Heart left ventricle (tissue), 16 donors: ENCODE data around the gene TNFRSF6B. TPM values are rescaled to one million over a fixed set of nuclear protein-coding genes. Genes with fewer than 3 reads are reported as not detected.

Experiments
- ATAC-seq, 4 donors: fragments of 200-7000 bp; cut with Tn5 transposase; one replicate each; pipeline ENCODE4 v1.9.1; 2020 to 2022; ENCODE audit warnings: moderate library complexity in 4 of 4, mild to moderate bottlenecking in 3 of 4, moderate number of reproducible peaks in 1 of 4
- DNase-seq, 5 donors: peaks; one replicate each; pipeline ENCODE4 v3.0.0-alpha.2; 2020
- H3K27ac ChIP-seq, 12 donors: fragments of 200-600 bp; sonication (generic) in 4 of 12; one replicate each; pipeline versions ENCODE4 v1.5.0 to v1.8.0; 2016 to 2022; ENCODE audit warnings: mild to moderate bottlenecking in 2 of 12
- H3K27me3 ChIP-seq, 9 donors: fragments of 200-600 bp; sonication (generic) in 2 of 9; one replicate each; pipeline versions ENCODE4 v1.5.1 to v1.8.0; 2016 to 2022; ENCODE audit warnings: mild to moderate bottlenecking in 3 of 9
- H3K36me3 ChIP-seq, 9 donors: fragments of 200-600 bp; sonication (generic) in 2 of 9; one replicate each; pipeline versions ENCODE4 v1.5.0 to v1.8.0; 2018 to 2022; ENCODE audit warnings: mild to moderate bottlenecking in 2 of 9
- H3K4me1 ChIP-seq, 12 donors: fragments of 200-600 bp; sonication (generic) in 4 of 12; one replicate each; pipeline versions ENCODE4 v1.5.0 to v1.8.0; 2016 to 2022; ENCODE audit warnings: mild to moderate bottlenecking in 3 of 12
- H3K4me3 ChIP-seq, 12 donors: fragments of 200-600 bp; sonication (generic) in 4 of 12; one replicate each; pipeline versions ENCODE4 v1.5.0 to v1.8.0; 2017 to 2022; ENCODE audit warnings: mild to moderate bottlenecking in 9 of 12, moderate library complexity in 4 of 12
- H3K9me3 ChIP-seq, 12 donors: fragments of 200-600 bp; sonication (generic) in 4 of 12; one replicate each; pipeline versions ENCODE4 v1.5.0 to v1.8.0; 2016 to 2022; ENCODE audit warnings: mild to moderate bottlenecking in 1 of 12
- CTCF ChIP-seq, 12 donors: fragments of 200-600 bp; sonication (generic) in 4 of 12; IDR thresholded peaks; one replicate each; pipeline versions ENCODE4 v1.5.0 to v1.8.0; 2018 to 2022; ENCODE audit warnings: antibody characterized with exemption in 12 of 12, mild to moderate bottlenecking in 5 of 12
- POLR2A ChIP-seq, 2 donors: fragments of 450-650 bp; IDR thresholded peaks; one replicate each; pipeline ENCODE4 v1.6.1; 2017; ENCODE audit warnings: antibody characterized with exemption in 2 of 2, mild to moderate bottlenecking in 2 of 2, moderate library complexity in 2 of 2
- WGBS, 4 donors: extraction: QIAGEN DNeasy Blood & Tissue Kit in 2 of 4; methylation state at CpG; one replicate each; pipeline versions ENCODE4 v1.1.5 to v1.1.7; 2013 to 2018; 5-methylcytosine and 5-hydroxymethylcytosine counted together
- intact Hi-C, 10 donors: fragments of 100-400 bp; cut with DNase I; formaldehyde crosslinking; loops; one replicate each; pipeline versions ENCODE4 v1.11.1 to v1.14.2; 2022
- polyA plus RNA-seq, 2 donors: library from polyadenylated mRNA; stranded (reverse); fragments of 200-250 nt; gene quantifications; one replicate each; pipeline ENCODE4 v1.2.3, GENCODE V29; 2013
- total RNA-seq, 9 donors: library from RNA; depleted of rRNA in 2 of 9; stranded (reverse); fragments of >200 nt in 2 of 9; fragmentation: NEBNext Ultra II Directional in 3 of 9; extraction: Animal tissue kit (Norgen Biotek cat#: 25700) in 3 of 9; gene quantifications; one replicate each; pipeline versions ENCODE4 v1.1.0 to v1.2.4, GENCODE V29; 2016 to 2023
- donor health status: ischemic (EF 13 %, LVEDD 7.1; RV severe dilation, severe dysfunction).
- donor health status: healthy with polysubstance abuse.
- donor health status: DM: no; HTN: yes; CAD: no.
- donor health status: DM: no; HTN: no; CAD: no.
- donor health status: ischemic (EF 25% LVEDD 6.9; RV normal size, moderate dysfunction).
- donor health status: ischemic (EF 25% LVEDD 5.7; RV mildly dilated, moderate dysfunction).
- donor health status: healthy.
- donor health status: DM: yes; HTN: yes; CAD: no.
- donor health status: ischemic (EF 35%, LVEDD 5.7; RV mildly dilated, moderate dysfunction).
- donor health status: nonischemic (EF 11% LVEDD 7.7; RV severe dilation, severe dysfunction).
- donor health status: DM: yes; HTN: yes; CAD: no.
- donor health status: PGD.
- donor health status: ischemic (EF 29% LVEDD 5.4; RV normal size, mild dysfunction).
- donor health status: nonischemic (EF 23%, LVEDD 6.1; RV moderate dilation, normal function).

The TNFRSF6B gene
- total and polyA plus RNA-seq, 11 donors: 0.42 to 6.4 (median 1.7) TPM; not detected in 1

GRCh38 chr20:63679799-63680305, 16.6 kb upstream of the TNFRSF6B start:
- ATAC-seq: no peak
- 92 to 95% (median 94%) methylated on average over 12 to 19 of the region's 19 CpGs for WGBS, 4 donors

GRCh38 chr20:63680427-63680826, 16.0 kb upstream of the TNFRSF6B start:
- ATAC-seq (no peak), DNase-seq (no peak)
- Histone ChIP-seq H3K27me3 (no peaks in the 10 kb centered on the region), H3K27ac (no peak overlapping the region), H3K9me3 (no peaks in the 10 kb centered on the region), H3K4me3 (no peak overlapping the region), H3K36me3 (peaks cover 0 to 41% (median 20%) of the 10 kb centered on the region in 9 donors), H3K4me1 (peaks cover 0 to 41% (median 19%) of the 10 kb centered on the region in 12 donors)
- WGBS, 4 donors: 96 to 97% (median 96%) methylated on average over 10 to 13 of the region's 13 CpGs; no CpG with 5 or more reads in 1 of the 4 donors
- intact Hi-C loops: no loop called here
- no peak for TF ChIP-seq POLR2A (IDR thresholded peaks at IDR 0.05)
- no peak for TF ChIP-seq CTCF (IDR thresholded peaks at IDR 0.05)

More at GRCh38 chr20:63679799-63680305, 16.6 kb upstream of the TNFRSF6B start:
- TF ChIP-seq CTCF (IDR thresholded peaks at IDR 0.05) (no peak), POLR2A (IDR thresholded peaks at IDR 0.05) (no peak)
- no peak for DNase-seq
- intact Hi-C loops: loop anchor here in 1 of 10 donors (10.0 kb wide), 1 partner anchor 55 kb away; the partner anchor contains the start of genes LIME1 and SLC2A4RG
- no peaks in the 10 kb centered on the region for H3K27me3 ChIP-seq
- H3K36me3 ChIP-seq: peaks cover 0 to 46% (median 25%) of the 10 kb centered on the region in 9 donors
- H3K4me3 ChIP-seq: no peak overlapping the region
- no peak overlapping the region for H3K27ac ChIP-seq
- no peaks in the 10 kb centered on the region for H3K9me3 ChIP-seq
- peaks cover 0 to 36% (median 18%) of the 10 kb centered on the region in 12 donors for H3K4me1 ChIP-seq

GRCh38 chr20:63680857-63681608, 15.4 kb upstream of the TNFRSF6B start:
- WGBS, 4 donors: 93 to 96% (median 94%) methylated on average over 12 to 23 of the region's 23 CpGs
- peak overlapping the region in 7 of 12 donors; percentile 63 to 90 (median 83) for H3K27ac ChIP-seq
- ATAC-seq (no peak), DNase-seq (no peak)
- TF ChIP-seq POLR2A (IDR thresholded peaks at IDR 0.05): no peak
- TF ChIP-seq CTCF (IDR thresholded peaks at IDR 0.05): no peak
- intact Hi-C loops: no loop called here
- peaks cover 0 to 35% (median 13%) of the 10 kb centered on the region in 9 donors for H3K36me3 ChIP-seq
- no peak overlapping the region for H3K4me3 ChIP-seq
- no peaks in the 10 kb centered on the region for H3K9me3 ChIP-seq
- peaks cover 0 to 47% (median 24%) of the 10 kb centered on the region in 12 donors for H3K4me1 ChIP-seq
- H3K27me3 ChIP-seq: no peaks in the 10 kb centered on the region

GRCh38 chr20:63681609-63682142, 14.8 kb upstream of the TNFRSF6B start:
- no peaks in the 10 kb centered on the region for H3K9me3 ChIP-seq
- peak overlapping the region; percentile 63 to 90 (median 82) for H3K27ac ChIP-seq
- ATAC-seq (no peak), DNase-seq (no peak)
- 96 to 97% (median 96%) methylated on average over 6 to 13 of the region's 13 CpGs for WGBS, 4 donors
- no peak overlapping the region for H3K4me3 ChIP-seq
- no peak for TF ChIP-seq CTCF (IDR thresholded peaks at IDR 0.05)
- TF ChIP-seq POLR2A (IDR thresholded peaks at IDR 0.05): no peak
- peaks cover 0 to 30% (median 9%) of the 10 kb centered on the region in 9 donors for H3K36me3 ChIP-seq
- H3K4me1 ChIP-seq: peaks cover 0 to 54% (median 30%) of the 10 kb centered on the region in 12 donors
- H3K27me3 ChIP-seq: no peaks in the 10 kb centered on the region
- intact Hi-C loops: no loop called here
